Measurements from ENCODE around the gene VAT1. TPM values are rescaled to one million over a fixed set of nuclear protein-coding genes. Genes with fewer than 3 reads are reported as not detected.
"Not testable (repeated sequence)": the region's sequence is repeated elsewhere in the genome, so short reads cannot be mapped to it uniquely, and the experiment has no call there.

The VAT1 gene
- total RNA-seq, 1 donor from 2014 or later, result 296 TPM

- Histone ChIP-seq H3K4me3 (no peak overlapping the region), H3K27ac (no peak overlapping the region), H3K4me1 (peaks cover 0 to 6% of the 10 kb centered on the region in 2 donors), H3K36me3 (peaks cover 19 to 21% of the 10 kb centered on the region in 2 donors), H3K27me3 (no peaks in the 10 kb centered on the region), H3K9me3 (no peaks in the 10 kb centered on the region)
- intact Hi-C loops (cut with DNase I), result no loop called here
- TF ChIP-seq CTCF (IDR thresholded peaks at IDR 0.05), result no peak
- no peak for DNase-seq (ENCODE audit: low spot score in 2 of 2)
These were observed 11.4 kb downstream of the VAT1 start for GRCh38 chr17:43010667-43011308.

GRCh38 chr17:43006639-43007551, 15.3 kb downstream of the VAT1 start, which contains the start of gene IFI35:
IFI35 (plus strand) TSS chr17:43006784; CDS start chr17:43006948, 164 bp downstream.
- intact Hi-C loops (cut with DNase I), result no loop called here
- H3K4me3 ChIP-seq, result peak within 1 kb of the TSS; percentile 70 to 71
- peak in 1 of 2 donors; percentile 92 for DNase-seq (ENCODE audit: low spot score in 2 of 2)
- H3K36me3 ChIP-seq, result peaks cover 18 to 25% of the 10 kb centered on the region in 2 donors
- H3K27me3 ChIP-seq, result no peaks in the 10 kb centered on the region
- no peaks in the 10 kb centered on the region for H3K9me3 ChIP-seq
- TF ChIP-seq CTCF (IDR thresholded peaks at IDR 0.05), result peak in 2 of 3 experiments; percentile 16 to 49
- peaks cover 0 to 6% of the 10 kb centered on the region in 2 donors for H3K4me1 ChIP-seq
- H3K27ac ChIP-seq, result peak within 1 kb of the TSS; percentile 84

- Histone ChIP-seq H3K27ac (peak overlapping the region in 1 of 2 donors; percentile 30), H3K4me3 (no peak overlapping the region), H3K36me3 (peaks cover 38 to 51% of the 10 kb centered on the region in 2 donors), H3K4me1 (peaks cover 7 to 15% of the 10 kb centered on the region in 2 donors), H3K9me3 (no peaks in the 10 kb centered on the region), H3K27me3 (no peaks in the 10 kb centered on the region)
- peak in 1 of 2 donors; percentile 80 for DNase-seq (ENCODE audit: low spot score in 2 of 2)
- intact Hi-C loops (cut with DNase I), result no loop called here
- peak in 2 of 3 experiments; percentile 8 to 17 for TF ChIP-seq CTCF (IDR thresholded peaks at IDR 0.05)
These were observed 18.5 kb downstream of the VAT1 start for GRCh38 chr17:43003542-43004172.

GRCh38 chr17:43000894-43001293, 21.3 kb downstream of the VAT1 start:
- intact Hi-C loops (cut with DNase I); DNase-seq (ENCODE audit: low spot score in 2 of 2): not testable (repeated sequence)

GRCh38 chr17:42999003-42999525, 23.1 kb downstream of the VAT1 start:
- intact Hi-C loops (cut with DNase I), result loop anchor here (2.0 to 10.0 kb wide), 2 partner anchors 26 to 154 kb away; partner anchors contain the start of genes AOC2 and RND2

More at GRCh38 chr17:43000894-43001293, 21.3 kb downstream of the VAT1 start:
- not testable (repeated sequence) for H3K9me3 ChIP-seq, H3K4me3 ChIP-seq, H3K27ac ChIP-seq, H3K27me3 ChIP-seq
- Histone ChIP-seq H3K36me3 (peaks cover 38 to 51% of the 10 kb centered on the region in 2 donors), H3K4me1 (peaks cover 7 to 13% of the 10 kb centered on the region in 2 donors)

More at GRCh38 chr17:42999003-42999525, 23.1 kb downstream of the VAT1 start:
- no peak for DNase-seq (ENCODE audit: low spot score in 2 of 2)
- peaks cover 7 to 13% of the 10 kb centered on the region in 2 donors for H3K4me1 ChIP-seq
- peak overlapping the region; percentile 78 to 94 for H3K4me3 ChIP-seq
- H3K36me3 ChIP-seq, result peaks cover 38 to 45% of the 10 kb centered on the region in 2 donors
- TF ChIP-seq CTCF (IDR thresholded peaks at IDR 0.05), result no peak
- peak overlapping the region; percentile 81 to 91 for H3K27ac ChIP-seq
- no peaks in the 10 kb centered on the region for H3K27me3 ChIP-seq
- H3K9me3 ChIP-seq, result no peaks in the 10 kb centered on the region
